ENCODE measurements around the gene KIZ.

Gene KIZ

GRCh38 chr20:21191839-21192238 lies 66.0 kb downstream of the KIZ start:
- Histone ChIP-seq H3K36me3 (ENCODE audit: control insufficient read depth in 1 of 2, insufficient read depth in 2 of 2, low read depth in 1 of 2, low read length in 2 of 2) (peaks cover 0 to 3% of the 10 kb centered on the region in 2 experiments), H3K4me3 (ENCODE audit: insufficient read depth in 1 of 2, low read depth in 1 of 2, low read length in 2 of 2) (no peak overlapping the region), H2AFZ (ENCODE audit: low read depth, low read length) (no peak overlapping the region), H3K4ac (ENCODE audit: low read depth in 1 of 2, low read length in 2 of 2) (no peak overlapping the region), H2BK120ac (ENCODE audit: low read depth, low read length) (no peak overlapping the region), H3K14ac (ENCODE audit: low read length in 2 of 2) (no peak overlapping the region), H3K27me3 (ENCODE audit: control insufficient read depth in 1 of 2, insufficient read depth in 1 of 2, low read length in 2 of 2) (peaks cover 0 to 3% of the 10 kb centered on the region in 2 experiments), H3K27ac (ENCODE audit: low read length, poor library complexity, severe bottlenecking) (no peak overlapping the region), H2BK5ac (ENCODE audit: low read depth, low read length, poor library complexity, severe bottlenecking) (no peak overlapping the region), H3K4me2 (ENCODE audit: low read length, poor library complexity, severe bottlenecking) (no peak overlapping the region), H3K79me1 (replicated peaks; ENCODE audit: low read length, poor library complexity, severe bottlenecking) (peaks cover 1% of the 10 kb centered on the region), H3K18ac (ENCODE audit: low read depth in 1 of 2, low read length in 2 of 2) (no peak overlapping the region), H2BK12ac (ENCODE audit: low read length in 2 of 2) (no peak overlapping the region), H2BK15ac (ENCODE audit: low read depth, poor library complexity, severe bottlenecking) (no peak overlapping the region), H4K91ac (ENCODE audit: low read length) (no peak overlapping the region), H3K23ac (ENCODE audit: low read length in 2 of 2) (no peak overlapping the region), H2AK5ac (ENCODE audit: low read length, severe bottlenecking) (no peak overlapping the region), H4K8ac (ENCODE audit: low read length) (no peak overlapping the region), H3K9me3 (ENCODE audit: control insufficient read depth, low read length) (no peaks in the 10 kb centered on the region), H3K9ac (ENCODE audit: low read length) (no peak overlapping the region), H3K4me1 (ENCODE audit: control insufficient read depth, insufficient read depth, low read depth, low read length) (peaks cover 1% of the 10 kb centered on the region)
- DNase-seq = no peak
- 23% methylated on average over 5 of the region's 5 CpGs for WGBS

- H3K27ac ChIP-seq (ENCODE audit: low read length, poor library complexity, severe bottlenecking) = no peak overlapping the region
- H2BK15ac ChIP-seq (ENCODE audit: low read depth, poor library complexity, severe bottlenecking) = no peak overlapping the region
- H3K4me2 ChIP-seq (ENCODE audit: low read length, poor library complexity, severe bottlenecking) = no peak overlapping the region
- no peaks in the 10 kb centered on the region for H3K27me3 ChIP-seq (ENCODE audit: control insufficient read depth in 1 of 2, insufficient read depth in 1 of 2, low read length in 2 of 2)
- H3K4me3 ChIP-seq (ENCODE audit: insufficient read depth in 1 of 2, low read depth in 1 of 2, low read length in 2 of 2) = no peak overlapping the region
- H3K14ac ChIP-seq (ENCODE audit: low read length in 2 of 2) = no peak overlapping the region
- H2AK5ac ChIP-seq (ENCODE audit: low read length, severe bottlenecking) = no peak overlapping the region
- H4K8ac ChIP-seq (ENCODE audit: low read length) = no peak overlapping the region
- WGBS = 75% methylated on average over 2 of the region's 2 CpGs
- H3K9me3 ChIP-seq (ENCODE audit: control insufficient read depth, low read length) = no peaks in the 10 kb centered on the region
- H2BK120ac ChIP-seq (ENCODE audit: low read depth, low read length) = no peak overlapping the region
- peaks cover 0 to 6% of the 10 kb centered on the region in 2 experiments for H3K36me3 ChIP-seq (ENCODE audit: control insufficient read depth in 1 of 2, insufficient read depth in 2 of 2, low read depth in 1 of 2, low read length in 2 of 2)
- H3K23ac ChIP-seq (ENCODE audit: low read length in 2 of 2) = no peak overlapping the region
- H2AFZ ChIP-seq (ENCODE audit: low read depth, low read length) = no peak overlapping the region
- H3K18ac ChIP-seq (ENCODE audit: low read depth in 1 of 2, low read length in 2 of 2) = no peak overlapping the region
- no peaks in the 10 kb centered on the region for H3K79me1 ChIP-seq (replicated peaks; ENCODE audit: low read length, poor library complexity, severe bottlenecking)
- H3K4ac ChIP-seq (ENCODE audit: low read depth in 1 of 2, low read length in 2 of 2) = no peak overlapping the region
- no peak overlapping the region for H2BK12ac ChIP-seq (ENCODE audit: low read length in 2 of 2)
- no peak overlapping the region for H2BK5ac ChIP-seq (ENCODE audit: low read depth, low read length, poor library complexity, severe bottlenecking)
- DNase-seq = no peak
- H3K4me1 ChIP-seq (ENCODE audit: control insufficient read depth, insufficient read depth, low read depth, low read length) = no peaks in the 10 kb centered on the region
- no peak overlapping the region for H3K9ac ChIP-seq (ENCODE audit: low read length)
- no peak overlapping the region for H4K91ac ChIP-seq (ENCODE audit: low read length)
Observed at GRCh38 chr20:21202259-21202658, 76.4 kb downstream of the KIZ start.

- H3K4me2 ChIP-seq (ENCODE audit: low read length, poor library complexity, severe bottlenecking) = no peak overlapping the region
- H3K23ac ChIP-seq (ENCODE audit: low read length in 2 of 2) = no peak overlapping the region
- H3K4me1 ChIP-seq (ENCODE audit: control insufficient read depth, insufficient read depth, low read depth, low read length) = no peaks in the 10 kb centered on the region
- H3K79me1 ChIP-seq (replicated peaks; ENCODE audit: low read length, poor library complexity, severe bottlenecking) = no peaks in the 10 kb centered on the region
- no peak for DNase-seq
- H3K9me3 ChIP-seq (ENCODE audit: control insufficient read depth, low read length) = no peaks in the 10 kb centered on the region
- H3K4me3 ChIP-seq (ENCODE audit: insufficient read depth in 1 of 2, low read depth in 1 of 2, low read length in 2 of 2) = no peak overlapping the region
- no peak overlapping the region for H2BK120ac ChIP-seq (ENCODE audit: low read depth, low read length)
- no peak overlapping the region for H3K18ac ChIP-seq (ENCODE audit: low read depth in 1 of 2, low read length in 2 of 2)
- no peak overlapping the region for H2BK5ac ChIP-seq (ENCODE audit: low read depth, low read length, poor library complexity, severe bottlenecking)
- H3K4ac ChIP-seq (ENCODE audit: low read depth in 1 of 2, low read length in 2 of 2) = no peak overlapping the region
- H4K8ac ChIP-seq (ENCODE audit: low read length) = no peak overlapping the region
- no peak overlapping the region for H2BK12ac ChIP-seq (ENCODE audit: low read length in 2 of 2)
- no peak overlapping the region for H2AK5ac ChIP-seq (ENCODE audit: low read length, severe bottlenecking)
- H2AFZ ChIP-seq (ENCODE audit: low read depth, low read length) = no peak overlapping the region
- H3K14ac ChIP-seq (ENCODE audit: low read length in 2 of 2) = no peak overlapping the region
- no peak overlapping the region for H3K27ac ChIP-seq (ENCODE audit: low read length, poor library complexity, severe bottlenecking)
- H3K9ac ChIP-seq (ENCODE audit: low read length) = no peak overlapping the region
- peaks cover 0 to 6% of the 10 kb centered on the region in 2 experiments for H3K36me3 ChIP-seq (ENCODE audit: control insufficient read depth in 1 of 2, insufficient read depth in 2 of 2, low read depth in 1 of 2, low read length in 2 of 2)
- 100% methylated on average over 1 of the region's 4 CpGs for WGBS
- H3K27me3 ChIP-seq (ENCODE audit: control insufficient read depth in 1 of 2, insufficient read depth in 1 of 2, low read length in 2 of 2) = no peaks in the 10 kb centered on the region
- no peak overlapping the region for H4K91ac ChIP-seq (ENCODE audit: low read length)
- H2BK15ac ChIP-seq (ENCODE audit: low read depth, poor library complexity, severe bottlenecking) = no peak overlapping the region
Observed at GRCh38 chr20:21203088-21203656, 77.3 kb downstream of the KIZ start.

- H3K4ac ChIP-seq (ENCODE audit: low read depth in 1 of 2, low read length in 2 of 2) = no peak overlapping the region
- WGBS = 90% methylated on average over 2 of the region's 3 CpGs
- no peak overlapping the region for H3K9ac ChIP-seq (ENCODE audit: low read length)
- H3K9me3 ChIP-seq (ENCODE audit: control insufficient read depth, low read length) = no peaks in the 10 kb centered on the region
- no peak for DNase-seq
- no peak overlapping the region for H3K4me3 ChIP-seq (ENCODE audit: insufficient read depth in 1 of 2, low read depth in 1 of 2, low read length in 2 of 2)
- H2AK5ac ChIP-seq (ENCODE audit: low read length, severe bottlenecking) = no peak overlapping the region
- H2BK120ac ChIP-seq (ENCODE audit: low read depth, low read length) = no peak overlapping the region
- no peak overlapping the region for H4K91ac ChIP-seq (ENCODE audit: low read length)
- H3K4me1 ChIP-seq (ENCODE audit: control insufficient read depth, insufficient read depth, low read depth, low read length) = no peaks in the 10 kb centered on the region
- peaks cover 0 to 6% of the 10 kb centered on the region in 2 experiments for H3K36me3 ChIP-seq (ENCODE audit: control insufficient read depth in 1 of 2, insufficient read depth in 2 of 2, low read depth in 1 of 2, low read length in 2 of 2)
- H3K79me1 ChIP-seq (replicated peaks; ENCODE audit: low read length, poor library complexity, severe bottlenecking) = no peaks in the 10 kb centered on the region
- H2AFZ ChIP-seq (ENCODE audit: low read depth, low read length) = no peak overlapping the region
- H3K14ac ChIP-seq (ENCODE audit: low read length in 2 of 2) = peak overlapping the region in 1 of 2 experiments; percentile 28
- no peak overlapping the region for H4K8ac ChIP-seq (ENCODE audit: low read length)
- no peak overlapping the region for H3K4me2 ChIP-seq (ENCODE audit: low read length, poor library complexity, severe bottlenecking)
- no peak overlapping the region for H2BK12ac ChIP-seq (ENCODE audit: low read length in 2 of 2)
- H3K27me3 ChIP-seq (ENCODE audit: control insufficient read depth in 1 of 2, insufficient read depth in 1 of 2, low read length in 2 of 2) = no peaks in the 10 kb centered on the region
- no peak overlapping the region for H2BK15ac ChIP-seq (ENCODE audit: low read depth, poor library complexity, severe bottlenecking)
- H3K18ac ChIP-seq (ENCODE audit: low read depth in 1 of 2, low read length in 2 of 2) = no peak overlapping the region
- H2BK5ac ChIP-seq (ENCODE audit: low read depth, low read length, poor library complexity, severe bottlenecking) = no peak overlapping the region
- H3K27ac ChIP-seq (ENCODE audit: low read length, poor library complexity, severe bottlenecking) = no peak overlapping the region
- no peak overlapping the region for H3K23ac ChIP-seq (ENCODE audit: low read length in 2 of 2)
Observed at GRCh38 chr20:21206584-21206983, 80.7 kb downstream of the KIZ start.

Measured in mesenchymal stem cell (in vitro differentiated cells and primary cell).